ENCODE data around the gene SLC25A41.

SLC25A41 gene

DNA sequence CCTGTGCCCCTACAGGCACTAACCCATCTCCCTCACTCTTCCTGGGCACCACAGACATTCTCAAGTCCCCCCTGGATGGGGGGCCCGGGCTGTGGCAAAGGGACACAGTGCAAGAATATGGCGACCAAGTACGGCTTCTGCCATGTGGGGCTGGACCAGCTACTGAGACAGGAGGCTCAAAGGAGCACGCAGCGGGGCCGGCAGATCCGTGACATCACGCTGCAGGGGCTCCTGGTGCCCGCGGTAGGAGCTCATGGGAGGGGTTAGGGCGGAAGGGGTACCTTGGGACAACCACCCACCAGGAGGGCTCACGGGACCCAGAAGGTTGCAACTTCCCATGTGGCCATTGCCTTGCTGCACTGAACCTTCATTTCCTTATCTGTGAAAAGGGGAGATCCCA, 37.3 kb downstream of the SLC25A41 start:
- no peaks in the 10 kb centered on the region for H3K9me3 ChIP-seq (ENCODE audit: insufficient read depth, low read length)
- H4K20me1 ChIP-seq (ENCODE audit: low read depth, low read length) = no peaks in the 10 kb centered on the region
- no peak overlapping the region for H3K27ac ChIP-seq (ENCODE audit: low read depth, low read length)
- H2AFZ ChIP-seq (ENCODE audit: low read depth, low read length, severe bottlenecking) = no peak overlapping the region
- peaks cover 4% of the 10 kb centered on the region; the same call in 1 of the 2 replicates for H3F3A ChIP-seq (ENCODE audit: insufficient read depth)
- H3K4me3 ChIP-seq (ENCODE audit: insufficient read depth, low read length, poor library complexity, severe bottlenecking) = no peak overlapping the region
- H3K9ac ChIP-seq (ENCODE audit: low read length) = no peak overlapping the region
- H3K27me3 ChIP-seq (ENCODE audit: low read length) = no peaks in the 10 kb centered on the region
- H3K4me2 ChIP-seq (ENCODE audit: low read depth, low read length, poor library complexity, severe bottlenecking) = no peak overlapping the region
- no peaks in the 10 kb centered on the region for H3K9me2 ChIP-seq (replicated peaks; ENCODE audit: insufficient read depth, low read length)
- H3K79me2 ChIP-seq (ENCODE audit: insufficient read depth, low read length) = peaks cover 14% of the 10 kb centered on the region
- no peaks in the 10 kb centered on the region for H3K36me3 ChIP-seq (ENCODE audit: low read length)
- TF ChIP-seq, protein P1, sequence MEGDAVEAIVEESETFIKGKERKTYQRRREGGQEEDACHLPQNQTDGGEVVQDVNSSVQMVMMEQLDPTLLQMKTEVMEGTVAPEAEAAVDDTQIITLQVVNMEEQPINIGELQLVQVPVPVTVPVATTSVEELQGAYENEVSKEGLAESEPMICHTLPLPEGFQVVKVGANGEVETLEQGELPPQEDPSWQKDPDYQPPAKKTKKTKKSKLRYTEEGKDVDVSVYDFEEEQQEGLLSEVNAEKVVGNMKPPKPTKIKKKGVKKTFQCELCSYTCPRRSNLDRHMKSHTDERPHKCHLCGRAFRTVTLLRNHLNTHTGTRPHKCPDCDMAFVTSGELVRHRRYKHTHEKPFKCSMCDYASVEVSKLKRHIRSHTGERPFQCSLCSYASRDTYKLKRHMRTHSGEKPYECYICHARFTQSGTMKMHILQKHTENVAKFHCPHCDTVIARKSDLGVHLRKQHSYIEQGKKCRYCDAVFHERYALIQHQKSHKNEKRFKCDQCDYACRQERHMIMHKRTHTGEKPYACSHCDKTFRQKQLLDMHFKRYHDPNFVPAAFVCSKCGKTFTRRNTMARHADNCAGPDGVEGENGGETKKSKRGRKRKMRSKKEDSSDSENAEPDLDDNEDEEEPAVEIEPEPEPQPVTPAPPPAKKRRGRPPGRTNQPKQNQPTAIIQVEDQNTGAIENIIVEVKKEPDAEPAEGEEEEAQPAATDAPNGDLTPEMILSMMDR (IDR thresholded peaks at IDR 0.05; ENCODE audit: insufficient read depth, low read length, poor library complexity, severe bottlenecking) = no peak
- no peak for TF ChIP-seq EZH2phosphoT487 (conservative IDR thresholded peaks at IDR 0.05; ENCODE audit: low read length)

DNA sequence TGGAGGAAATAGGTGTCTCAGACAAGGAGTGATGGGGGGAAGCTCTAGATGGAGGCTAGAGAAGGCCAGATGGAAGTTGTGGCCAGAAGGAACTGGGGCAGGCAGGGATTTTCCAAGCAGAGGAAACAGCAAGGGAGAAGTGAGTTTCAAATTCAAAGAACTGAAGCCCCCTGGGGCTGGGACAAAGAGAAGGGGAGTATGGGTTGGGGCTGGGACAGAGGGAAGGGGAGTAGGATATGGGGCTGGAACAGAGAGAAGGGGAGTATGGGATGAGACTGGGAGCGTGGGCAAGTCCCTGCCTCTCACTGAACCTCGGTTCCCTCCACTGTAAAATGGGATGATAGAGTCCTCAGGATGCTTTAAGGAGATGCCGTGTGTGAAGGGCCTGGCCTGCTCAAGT, 38.7 kb downstream of the SLC25A41 start:
- peaks cover 4% of the 10 kb centered on the region; the same call in 1 of the 2 replicates for H3F3A ChIP-seq (ENCODE audit: insufficient read depth)
- no peaks in the 10 kb centered on the region for H3K36me3 ChIP-seq (ENCODE audit: low read length)
- peaks cover 14% of the 10 kb centered on the region for H3K79me2 ChIP-seq (ENCODE audit: insufficient read depth, low read length)
- no peaks in the 10 kb centered on the region for H3K27me3 ChIP-seq (ENCODE audit: low read length)
- no peak overlapping the region for H3K27ac ChIP-seq (ENCODE audit: low read depth, low read length)
- no peak overlapping the region for H3K4me3 ChIP-seq (ENCODE audit: insufficient read depth, low read length, poor library complexity, severe bottlenecking)
- H3K9me3 ChIP-seq (ENCODE audit: insufficient read depth, low read length) = no peaks in the 10 kb centered on the region
- no peak overlapping the region for H2AFZ ChIP-seq (ENCODE audit: low read depth, low read length, severe bottlenecking)
- no peak overlapping the region for H3K9ac ChIP-seq (ENCODE audit: low read length)
- no peaks in the 10 kb centered on the region for H3K9me2 ChIP-seq (replicated peaks; ENCODE audit: insufficient read depth, low read length)
- TF ChIP-seq, protein P1 (IDR thresholded peaks at IDR 0.05; ENCODE audit: insufficient read depth, low read length, poor library complexity, severe bottlenecking) = no peak
- no peak for TF ChIP-seq EZH2phosphoT487 (conservative IDR thresholded peaks at IDR 0.05; ENCODE audit: low read length)
- H4K20me1 ChIP-seq (ENCODE audit: low read depth, low read length) = no peaks in the 10 kb centered on the region
- no peak overlapping the region for H3K4me2 ChIP-seq (ENCODE audit: low read depth, low read length, poor library complexity, severe bottlenecking)

DNA sequence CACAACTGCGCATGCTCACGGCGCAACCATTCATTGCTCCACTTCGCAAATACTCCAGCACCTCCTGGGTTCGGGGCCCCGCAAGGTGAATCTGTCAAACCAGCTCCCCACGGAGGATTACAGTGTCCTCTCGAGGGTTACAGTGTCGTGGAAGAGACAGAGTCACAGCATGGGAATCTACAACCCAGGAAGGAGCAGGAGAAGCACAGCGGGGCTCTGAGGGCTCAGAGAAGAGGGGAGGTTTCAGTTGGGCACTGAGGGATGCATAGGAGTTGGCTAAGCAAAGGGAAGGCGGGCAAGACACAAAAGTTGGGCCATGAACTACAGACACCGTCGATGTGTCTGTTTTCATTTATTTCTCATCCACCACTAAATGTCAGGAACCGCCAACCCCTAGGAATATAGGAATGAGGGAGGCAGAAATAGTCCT, 39.6 kb downstream of the SLC25A41 start:
- Histone ChIP-seq H3F3A (ENCODE audit: insufficient read depth) (peaks cover 4% of the 10 kb centered on the region; the same call in 1 of the 2 replicates), H3K4me3 (ENCODE audit: insufficient read depth, low read length, poor library complexity, severe bottlenecking) (peak overlapping the region; percentile 74), H3K4me2 (ENCODE audit: low read depth, low read length, poor library complexity, severe bottlenecking) (peak overlapping the region; percentile 95), H3K9me2 (replicated peaks; ENCODE audit: insufficient read depth, low read length) (no peaks in the 10 kb centered on the region), H3K27me3 (ENCODE audit: low read length) (no peaks in the 10 kb centered on the region), H3K79me2 (ENCODE audit: insufficient read depth, low read length) (peaks cover 14% of the 10 kb centered on the region), H2AFZ (ENCODE audit: low read depth, low read length, severe bottlenecking) (peak overlapping the region; percentile 98), H3K9me3 (ENCODE audit: insufficient read depth, low read length) (no peaks in the 10 kb centered on the region), H3K9ac (ENCODE audit: low read length) (peak overlapping the region; percentile 79), H3K36me3 (ENCODE audit: low read length) (no peaks in the 10 kb centered on the region), H4K20me1 (ENCODE audit: low read depth, low read length) (no peaks in the 10 kb centered on the region), H3K27ac (ENCODE audit: low read depth, low read length) (no peak overlapping the region)
- TF ChIP-seq EZH2phosphoT487 (conservative IDR thresholded peaks at IDR 0.05; ENCODE audit: low read length) = no peak
- TF ChIP-seq, protein P1 (IDR thresholded peaks at IDR 0.05; ENCODE audit: insufficient read depth, low read length, poor library complexity, severe bottlenecking) = no peak

Measured in SU-DHL-6 (cell line).